Left cardiac atrium (tissue), 4 donors: ENCODE measurements around the gene GPR135. TPM values are rescaled to one million over a fixed set of nuclear protein-coding genes. Genes with fewer than 3 reads are reported as not detected.
"Not testable (repeated sequence)": the region's sequence is repeated elsewhere in the genome, so short reads cannot be mapped to it uniquely, and the experiment has no call there.

Experiments used
- ATAC-seq, 2 donors: fragments of 200-7000 bp; cut with Tn5 transposase; one replicate each; pipeline ENCODE4 v1.9.1; 2020; ENCODE audit warnings: mild to moderate bottlenecking in 2 of 2, moderate library complexity in 2 of 2
- DNase-seq: peaks from one replicate; pipeline ENCODE4 v3.0.0-alpha.2; 2020
- intact Hi-C, 2 donors: fragments of 100-400 bp; cut with DNase I; formaldehyde crosslinking; loops; one replicate each; pipeline versions ENCODE4 v1.14.1 to v1.15.1; 2022 to 2023
- total RNA-seq, 2 donors: library from RNA; stranded (reverse); fragmentation: NEBNext Ultra II Directional; extraction: Animal tissue kit (Norgen Biotek cat#: 25700); gene quantifications; one replicate each; pipeline ENCODE4 v1.2.1, GENCODE V29; 2021
- donor health status: DM: no; HTN: yes; CAD: no.
- donor health status: DM: no; HTN: yes; CAD: no; lungs with severe emphysema.
- donor health status: DM: yes; HTN: yes; CAD: no.
- donor health status: Dilated cardiomyopathy.

Gene GPR135
- total RNA-seq, 2 donors from 2014 or later, result 2.7 to 2.8 TPM

GRCh38 chr14:59481407-59481806 lies 16.2 kb upstream of the GPR135 start:
- ATAC-seq, result no peak
- no peak for DNase-seq
- intact Hi-C loops, result no loop called here

GRCh38 chr14:59480166-59480565 lies 15.0 kb upstream of the GPR135 start:
- DNase-seq, result no peak
- no peak for ATAC-seq
- intact Hi-C loops, result no loop called here

GRCh38 chr14:59478540-59478939 lies 13.4 kb upstream of the GPR135 start:
- intact Hi-C loops, result no loop called here

GRCh38 chr14:59475709-59476108 lies 10.5 kb upstream of the GPR135 start:
- peak; percentile 80 to 82 for ATAC-seq
- DNase-seq, result no peak
- intact Hi-C loops, result no loop called here

More at GRCh38 chr14:59478540-59478939, 13.4 kb upstream of the GPR135 start:
- DNase-seq (no peak), ATAC-seq (no peak)

- intact Hi-C loops, result no loop called here
- DNase-seq (no peak), ATAC-seq (peak; percentile 45 to 48)
Observed at GRCh38 chr14:59474172-59474571, 9.0 kb upstream of the GPR135 start.

- peak; percentile 89 to 92 for ATAC-seq
- peak; percentile 79 for DNase-seq
- intact Hi-C loops, result no loop called here
Observed at GRCh38 chr14:59464486-59465315, 479 bp downstream of the GPR135 start.

- ATAC-seq (peak; percentile 4 to 5), DNase-seq (no peak)
- intact Hi-C loops, result no loop called here
Observed at GRCh38 chr14:59463787-59464485, 1.2 kb downstream of the GPR135 start.

- ATAC-seq, result no peak
- DNase-seq, result no peak
- intact Hi-C loops, result no loop called here
Observed at GRCh38 chr14:59461891-59462290, 3.3 kb downstream of the GPR135 start.

- intact Hi-C loops, result no loop called here
Observed at GRCh38 chr14:59460378-59460777, 4.8 kb downstream of the GPR135 start.

GRCh38 chr14:59458486-59458885 lies 6.7 kb downstream of the GPR135 start:
- intact Hi-C loops, result no loop called here
- DNase-seq (no peak), ATAC-seq (no peak)

More at GRCh38 chr14:59460378-59460777, 4.8 kb downstream of the GPR135 start:
- no peak for DNase-seq
- no peak for ATAC-seq

- intact Hi-C loops, result no loop called here
- DNase-seq (no peak), ATAC-seq (peak in 1 of 2 donors; percentile 77)
Observed at GRCh38 chr14:59455411-59455810, 9.8 kb downstream of the GPR135 start.

- intact Hi-C loops, result no loop called here
- ATAC-seq, result peak; percentile 90 to 94
- DNase-seq, result no peak
Observed at GRCh38 chr14:59454139-59454538, 11.0 kb downstream of the GPR135 start.

GRCh38 chr14:59451849-59452248 lies 13.3 kb downstream of the GPR135 start:
- intact Hi-C loops, result no loop called here
- DNase-seq (no peak), ATAC-seq (no peak)

GRCh38 chr14:59450716-59451115 lies 14.5 kb downstream of the GPR135 start:
- DNase-seq, result no peak
- intact Hi-C loops, result no loop called here
- no peak for ATAC-seq

- DNase-seq, ATAC-seq, intact Hi-C loops: not testable (repeated sequence)
Observed at GRCh38 chr14:59448673-59449072, 16.5 kb downstream of the GPR135 start.

GRCh38 chr14:59439256-59439965 lies 25.8 kb downstream of the GPR135 start:
- intact Hi-C loops, result no loop called here
- DNase-seq (no peak), ATAC-seq (peak; percentile 58 to 68)

GRCh38 chr14:59438195-59438647 lies 27.0 kb downstream of the GPR135 start:
- DNase-seq (no peak), ATAC-seq (peak in 1 of 2 donors; percentile 46)
- intact Hi-C loops, result no loop called here

- intact Hi-C loops, result no loop called here
- ATAC-seq (no peak), DNase-seq (no peak)
Observed at GRCh38 chr14:59435987-59436386, 29.2 kb downstream of the GPR135 start.

- intact Hi-C loops, result no loop called here
Observed at GRCh38 chr14:59435101-59435500, 30.1 kb downstream of the GPR135 start.

GRCh38 chr14:59429790-59430189 lies 35.4 kb downstream of the GPR135 start:
- intact Hi-C loops, result loop anchor here in 1 of 2 donors (5.0 to 10.0 kb wide), 3 partner anchors 67 to 242 kb away; partner anchors contain the start of gene DAAM1
- DNase-seq, result no peak
- no peak for ATAC-seq

More at GRCh38 chr14:59435101-59435500, 30.1 kb downstream of the GPR135 start:
- DNase-seq (no peak), ATAC-seq (no peak)
